HepG2 (cell line): Measurements from ENCODE around the gene TANGO2. TPM values are rescaled to one million over a fixed set of nuclear protein-coding genes. Genes with fewer than 3 reads are reported as not detected.

Experiments
- ATAC-seq: fragments of 200-7000 bp; cut with Tn5 transposase; 3 replicates; pipeline ENCODE4 v1.9.1; 2020; ENCODE audit warnings: mild to moderate bottlenecking, moderate library complexity
- BruUV-seq: library from RNA; stranded (reverse); fragments of 400-500 nt; replicated peaks from 2 replicates; lab custom pipeline; 2021; lab: Mats Ljungman, UMichigan
- CTCF ChIA-PET: fragments of 300-600 bp; formaldehyde crosslinking; extraction: SDS; loops from one replicate; lab custom pipeline; 2021; ENCODE audit warnings: low total read pairs, inconsistent platforms, low intra/inter-chr PET ratio; lab: Yijun Ruan, JAX
- POLR2A ChIA-PET: fragments of 350-600 bp; sonication (Branson Sonifier 250); formaldehyde crosslinking; loops from one replicate; lab custom pipeline; 2020; ENCODE audit warnings: antibody characterized with exemption, inconsistent platforms; lab: Yijun Ruan, JAX
- DNase-seq: peaks from one replicate; pipeline ENCODE4 v3.0.0-alpha.2; 2015; ENCODE audit warnings: low spot score
- FAIRE-seq: peaks from 3 replicates; lab custom pipeline; 2011; peaks lifted over from hg19 to GRCh38; lab: Jason Lieb, UNC
- H2AFZ ChIP-seq: one replicate; pipeline ENCODE4 v1.6.1; 2011; ENCODE audit warnings: low read length, inconsistent platforms
- H3K27ac ChIP-seq: fragments of 300-600 bp; 3 replicates; pipeline ENCODE4 v1.8.0; 2011; ENCODE audit warnings: mixed run types, mild to moderate bottlenecking, mixed read lengths, low read length, inconsistent platforms; ENCODE audit not compliant: insufficient read depth; ENCODE audit errors: extremely low read length
- H3K27me3 ChIP-seq, 2 experiments: fragments of 200-600 bp in 1 of 2; 2 replicates in 1 of 2; 3 replicates in 1 of 2; pipeline versions ENCODE4 v1.6.0 to v1.8.0; 2011; ENCODE audit warnings: low read length in 2 of 2, mild to moderate bottlenecking in 2 of 2, moderate library complexity in 2 of 2, inconsistent platforms in 1 of 2; ENCODE audit not compliant: insufficient read depth in 2 of 2, control insufficient read depth in 1 of 2
- H3K36me3 ChIP-seq, 2 experiments: fragments of 200-600 bp in 1 of 2; replicated peaks in 1 of 2; 2 replicates in 1 of 2; 3 replicates in 1 of 2; pipeline versions ENCODE4 v1.5.1 to v1.8.0; 2011; ENCODE audit warnings: low read length in 2 of 2, inconsistent platforms in 1 of 2; ENCODE audit not compliant: insufficient read depth in 2 of 2, control insufficient read depth in 1 of 2
- H3K4me1 ChIP-seq: 2 replicates; pipeline ENCODE4 v1.5.1; 2012; ENCODE audit warnings: low read length, inconsistent platforms; ENCODE audit not compliant: insufficient read depth
- H3K4me2 ChIP-seq: 2 replicates; pipeline ENCODE4 v1.6.0; 2011; ENCODE audit warnings: low read depth, low read length, inconsistent platforms
- H3K4me3 ChIP-seq, 3 experiments: fragments of 200-600 bp in 1 of 3; sonication (generic), shearing (Covaris generic) in 1 of 3; replicated peaks in 1 of 3; 2 replicates each; pipeline ENCODE4 v1.5.1; 2011 to 2016; ENCODE audit warnings: low read length in 3 of 3, inconsistent platforms in 2 of 3, low read depth in 2 of 3, mild to moderate bottlenecking in 2 of 3, control low read depth in 1 of 3, mixed read lengths in 1 of 3; ENCODE audit not compliant: insufficient read depth in 1 of 3
- H3K79me2 ChIP-seq: one replicate; pipeline ENCODE4 v1.6.1; 2011; ENCODE audit warnings: low read length, inconsistent platforms; ENCODE audit not compliant: insufficient read depth
- H3K9ac ChIP-seq: 2 replicates; pipeline ENCODE4 v1.6.0; 2011; ENCODE audit warnings: mild to moderate bottlenecking, low read depth, low read length, inconsistent platforms; ENCODE audit not compliant: insufficient read depth
- H3K9me3 ChIP-seq: 2 replicates; pipeline ENCODE4 v1.5.1; 2012; ENCODE audit warnings: mild to moderate bottlenecking, low read length
- H4K20me1 ChIP-seq: 2 replicates; pipeline ENCODE4 v1.6.0; 2011; ENCODE audit warnings: inconsistent platforms, mild to moderate bottlenecking, low read length, moderate library complexity; ENCODE audit not compliant: insufficient read depth
- ARHGAP35 ChIP-seq: sonication (generic); formaldehyde crosslinking; IDR thresholded peaks from 2 replicates; pipeline ENCODE4 v1.9.0; 2022; ENCODE audit warnings: mild to moderate bottlenecking, inconsistent platforms, moderate library complexity, missing genetic modification reagents, borderline replicate concordance
- BCL3 ChIP-seq: sonication (generic); formaldehyde crosslinking; IDR thresholded peaks from 2 replicates; pipeline ENCODE4 v1.5.1; 2020; ENCODE audit warnings: mild to moderate bottlenecking, missing genetic modification reagents, moderate library complexity
- EP300 ChIP-seq, 3 experiments: sonication (generic) in 1 of 3; formaldehyde crosslinking in 1 of 3; IDR thresholded peaks; 2 replicates each; pipeline versions ENCODE4 v1.5.1 to v1.6.1; 2011 to 2020; ENCODE audit warnings: low read depth in 2 of 3, low read length in 2 of 3, borderline replicate concordance in 1 of 3, improper control_type of control experiment in 1 of 3, mild to moderate bottlenecking in 1 of 3, missing genetic modification reagents in 1 of 3, moderate library complexity in 1 of 3
- FOXC1 ChIP-seq: sonication (generic); formaldehyde crosslinking; IDR thresholded peaks from 2 replicates; pipeline ENCODE4 v1.8.0; 2022; ENCODE audit warnings: mild to moderate bottlenecking, missing genetic modification reagents, borderline replicate concordance
- MXD4 ChIP-seq: IDR thresholded peaks from 2 replicates; pipeline ENCODE4 v1.6.1; 2016; ENCODE audit warnings: mild to moderate bottlenecking, missing biosample characterization, missing genetic modification reagents
- ONECUT2 ChIP-seq: sonication (generic); formaldehyde crosslinking; IDR thresholded peaks from 2 replicates; pipeline ENCODE4 v1.4.0; 2020; ENCODE audit warnings: missing genetic modification reagents
- PAXIP1 ChIP-seq: sonication (generic); formaldehyde crosslinking; conservative IDR thresholded peaks from 2 replicates; pipeline ENCODE4 v1.4.0; 2020; ENCODE audit warnings: mild to moderate bottlenecking, missing genetic modification reagents, moderate library complexity
- ZBTB38 ChIP-seq: sonication (generic); formaldehyde crosslinking; IDR thresholded peaks from 2 replicates; pipeline ENCODE4 v1.5.1; 2020; ENCODE audit warnings: mild to moderate bottlenecking, missing genetic modification reagents
- ZFP36L1 ChIP-seq: sonication (generic); formaldehyde crosslinking; IDR thresholded peaks from 2 replicates; pipeline ENCODE4 v1.8.0; 2022; ENCODE audit warnings: mild to moderate bottlenecking, missing genetic modification reagents, moderate library complexity
- ZNF382 ChIP-seq: sonication (generic); formaldehyde crosslinking; IDR thresholded peaks from 2 replicates; pipeline ENCODE4 v1.5.0; 2020; ENCODE audit warnings: missing genetic modification reagents, mild to moderate bottlenecking, borderline replicate concordance
- ZNF768 ChIP-seq: sonication (generic); formaldehyde crosslinking; IDR thresholded peaks from 2 replicates; pipeline ENCODE4 v1.4.0; 2020; ENCODE audit warnings: missing genetic modification reagents
- ZNF780A ChIP-seq: sonication (generic); formaldehyde crosslinking; IDR thresholded peaks from 2 replicates; pipeline ENCODE4 v1.8.0; 2022; ENCODE audit warnings: mild to moderate bottlenecking, missing genetic modification reagents, moderate library complexity
- WGBS: methylation state at CpG from one replicate; pipeline ENCODE4 v1.1.6; 2017; ENCODE audit warnings: low lambda C conversion rate; 5-methylcytosine and 5-hydroxymethylcytosine counted together
- in situ Hi-C: cut with HindIII; loops from 2 replicates; pipeline ENCODE4 v1.10.0; 2017; ENCODE audit warnings: low pct_unique_long_range_greater_than_20kb; ENCODE audit not compliant: extremely low pct_ligation_motif_present
- intact Hi-C: fragments of 100-400 bp; cut with micrococcal nuclease; formaldehyde crosslinking; loops from one replicate; pipeline ENCODE4 v1.10.0; 2022; ENCODE audit not compliant: unreplicated experiment
- polyA plus RNA-seq, 8 experiments: library from polyadenylated mRNA; depleted of rRNA in 3 of 8; stranded (reverse) in 7 of 8; unstranded in 1 of 8; fragments of >200 nt; fragmentation: Illumina TruSeq in 4 of 8; extraction: Trizol in 4 of 8; gene quantifications; 2 replicates each; pipeline versions ENCODE4 v1.2.1 to v1.2.3, GENCODE V29; 2011 to 2016; ENCODE audit warnings: low read depth in 4 of 8, missing spikeins in 1 of 8, mixed read lengths in 1 of 8; ENCODE audit not compliant: insufficient read depth in 1 of 8
- total RNA-seq, 5 experiments: library from RNA; depleted of rRNA; stranded (reverse); fragments of >200 nt; fragmentation: Illumina TruSeq; extraction: Trizol; gene quantifications; 2 replicates each; pipeline ENCODE4 v1.2.3, GENCODE V29; 2016; ENCODE audit warnings: low read depth in 1 of 5
- TF ChIP-seq, protein P1 (sequence below): sonication (generic); formaldehyde crosslinking; IDR thresholded peaks from 2 replicates; pipeline ENCODE4 v1.5.1; 2020; ENCODE audit warnings: mild to moderate bottlenecking, moderate library complexity, missing genetic modification reagents
- TF ChIP-seq, protein P2 (sequence below): sonication (generic); formaldehyde crosslinking; IDR thresholded peaks from 2 replicates; pipeline ENCODE4 v1.4.0; 2020; ENCODE audit warnings: missing genetic modification reagents

TANGO2 gene
- total and polyA plus RNA-seq, 2 of the 13 experiments (the other 11 are each of a cell fraction or from before 2014, with no cell fraction given): 12.9 to 14.8 TPM

DNA sequence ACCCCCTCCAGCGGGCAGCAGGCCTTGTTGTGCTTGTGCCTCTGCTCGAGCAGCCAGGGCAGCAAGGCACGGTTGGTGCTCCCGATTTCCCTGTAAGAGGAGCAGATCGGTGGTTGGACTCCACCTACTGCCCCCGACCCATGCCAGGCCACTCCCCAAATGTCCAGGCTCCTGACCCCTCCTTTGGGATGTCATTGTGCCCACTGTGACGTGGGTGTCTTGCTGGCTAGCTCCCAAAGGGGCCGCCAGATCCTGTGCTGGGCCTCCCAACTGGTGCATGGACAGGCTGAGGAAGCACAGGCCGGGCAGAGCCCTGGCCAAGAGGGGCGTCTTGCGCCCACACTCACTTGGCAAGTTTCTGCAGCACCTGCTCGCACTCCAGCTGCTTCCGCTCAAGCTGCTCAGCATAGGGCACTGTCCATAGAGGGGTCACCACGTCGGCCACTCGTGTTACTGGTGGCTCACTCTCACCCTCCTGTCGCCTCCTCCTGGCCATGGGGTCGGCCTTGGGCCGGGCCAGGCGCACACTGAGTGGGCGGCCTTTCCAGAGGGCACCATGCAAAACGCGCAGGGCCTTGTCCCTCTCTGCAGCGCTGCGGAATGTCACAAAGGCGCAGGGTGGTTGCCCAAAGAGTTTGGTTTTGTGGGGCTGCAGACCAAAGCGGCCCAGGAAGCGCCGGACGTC, 94.9 kb downstream of the TANGO2 start, which contains the start of gene RANBP1:
Gene RANBP1 (plus strand): TSS at position 414 of the 685 bp plus-strand sequence. CDS start 81 bp downstream, at position 495.
- Histone ChIP-seq H3K36me3 (peaks cover 7 to 68% of the 10 kb centered on the region in 2 experiments), H3K9ac (peak within 1 kb of the TSS; percentile 90), H3K27ac (peak within 1 kb of the TSS; percentile 78), H3K27me3 (no peaks in the 10 kb centered on the region; a peak in 1 of 5 replicates), H2AFZ (no peak within 1 kb of the TSS), H3K9me3 (no peaks in the 10 kb centered on the region), H4K20me1 (peaks cover 7% of the 10 kb centered on the region; the same call in 1 of the 2 replicates), H3K79me2 (peaks cover 52% of the 10 kb centered on the region), H3K4me1 (peaks cover 48% of the 10 kb centered on the region), H3K4me3 (peak within 1 kb of the TSS; percentile 79 to 85 (median 85)), H3K4me2 (peak within 1 kb of the TSS; percentile 84)
- POLR2A ChIA-PET: interaction anchor here (0.7 to 0.8 kb wide), 2 partner anchors 15 to 34 kb away, joined by 3 to 4 read pairs; no protein-coding TSS in a partner anchor
- in situ Hi-C loops (no loop called here), intact Hi-C loops (loop anchor here (5.0 kb wide), 1 partner anchor 34 kb away; the partner anchor contains the start of gene DGCR8)
- FAIRE-seq: no peak
- ATAC-seq: no peak
- WGBS: 77% methylated on average over 19 of the region's 30 CpGs
- DNase-seq: no peak
- BruUV-seq: no TSS peak
- CTCF ChIA-PET: no interaction called here
- no peak for TF ChIP-seq MXD4
- TF ChIP-seq, protein P1, sequence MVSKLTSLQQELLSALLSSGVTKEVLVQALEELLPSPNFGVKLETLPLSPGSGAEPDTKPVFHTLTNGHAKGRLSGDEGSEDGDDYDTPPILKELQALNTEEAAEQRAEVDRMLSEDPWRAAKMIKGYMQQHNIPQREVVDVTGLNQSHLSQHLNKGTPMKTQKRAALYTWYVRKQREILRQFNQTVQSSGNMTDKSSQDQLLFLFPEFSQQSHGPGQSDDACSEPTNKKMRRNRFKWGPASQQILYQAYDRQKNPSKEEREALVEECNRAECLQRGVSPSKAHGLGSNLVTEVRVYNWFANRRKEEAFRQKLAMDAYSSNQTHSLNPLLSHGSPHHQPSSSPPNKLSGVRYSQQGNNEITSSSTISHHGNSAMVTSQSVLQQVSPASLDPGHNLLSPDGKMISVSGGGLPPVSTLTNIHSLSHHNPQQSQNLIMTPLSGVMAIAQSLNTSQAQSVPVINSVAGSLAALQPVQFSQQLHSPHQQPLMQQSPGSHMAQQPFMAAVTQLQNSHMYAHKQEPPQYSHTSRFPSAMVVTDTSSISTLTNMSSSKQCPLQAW: no peak
- no peak for TF ChIP-seq ONECUT2 (CRISPR knock-in tag)
- no peak for TF ChIP-seq ZNF780A (CRISPR knock-in tag)
- 0 out of 2 replicates have a peak, but pooled peaks have one; percentile 36 for TF ChIP-seq BCL3
- TF ChIP-seq ARHGAP35 (CRISPR knock-in tag): no peak
- no peak for TF ChIP-seq ZNF382 (CRISPR knock-in tag)
- TF ChIP-seq, protein P2, sequence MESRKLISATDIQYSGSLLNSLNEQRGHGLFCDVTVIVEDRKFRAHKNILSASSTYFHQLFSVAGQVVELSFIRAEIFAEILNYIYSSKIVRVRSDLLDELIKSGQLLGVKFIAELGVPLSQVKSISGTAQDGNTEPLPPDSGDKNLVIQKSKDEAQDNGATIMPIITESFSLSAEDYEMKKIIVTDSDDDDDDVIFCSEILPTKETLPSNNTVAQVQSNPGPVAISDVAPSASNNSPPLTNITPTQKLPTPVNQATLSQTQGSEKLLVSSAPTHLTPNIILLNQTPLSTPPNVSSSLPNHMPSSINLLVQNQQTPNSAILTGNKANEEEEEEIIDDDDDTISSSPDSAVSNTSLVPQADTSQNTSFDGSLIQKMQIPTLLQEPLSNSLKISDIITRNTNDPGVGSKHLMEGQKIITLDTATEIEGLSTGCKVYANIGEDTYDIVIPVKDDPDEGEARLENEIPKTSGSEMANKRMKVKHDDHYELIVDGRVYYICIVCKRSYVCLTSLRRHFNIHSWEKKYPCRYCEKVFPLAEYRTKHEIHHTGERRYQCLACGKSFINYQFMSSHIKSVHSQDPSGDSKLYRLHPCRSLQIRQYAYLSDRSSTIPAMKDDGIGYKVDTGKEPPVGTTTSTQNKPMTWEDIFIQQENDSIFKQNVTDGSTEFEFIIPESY: peak; percentile 71; the same call in 1 of the 2 replicates
- 0 out of 2 replicates have a peak, but pooled peaks have one; percentile 12 for TF ChIP-seq ZNF768 (CRISPR knock-in tag)
- TF ChIP-seq PAXIP1 (CRISPR knock-in tag): no peak
- TF ChIP-seq ZBTB38 (CRISPR knock-in tag): peak; percentile 87
- no peak for TF ChIP-seq ZFP36L1 (CRISPR knock-in tag)
- no peak for TF ChIP-seq FOXC1 (CRISPR knock-in tag)
- TF ChIP-seq EP300 (IDR thresholded peaks at IDR 0.05; ENCODE audit: low read depth in 2 of 2, low read length in 2 of 2): no peak
- 0 out of 2 replicates have a peak, but pooled peaks have one; percentile 10 for TF ChIP-seq EP300 (CRISPR knock-in tag; IDR thresholded peaks at IDR 0.05; ENCODE audit: borderline replicate concordance)
